Right hindlimb (tissue), 1 donor: ENCODE data around the gene RNF148.

Experiments
- DNase-seq: peaks from one replicate; pipeline ENCODE4 v3.0.0-alpha.2; 2018

Gene RNF148

GRCh38 chr7:122702872-122703510 lies at the start of gene RNF148:
RNF148 (minus strand) TSS chr7:122702922; CDS start chr7:122702750, 172 bp downstream.
- DNase-seq = no peak

- DNase-seq = no peak
Measured at GRCh38 chr7:122750389-122750788, 47.7 kb upstream of the RNF148 start.

- no peak for DNase-seq
Measured at GRCh38 chr7:122748195-122748594, 45.5 kb upstream of the RNF148 start.

GRCh38 chr7:122746948-122747347 lies 44.2 kb upstream of the RNF148 start:
- no peak for DNase-seq

GRCh38 chr7:122743211-122743610 lies 40.5 kb upstream of the RNF148 start:
- DNase-seq = no peak

- no peak for DNase-seq
Measured at GRCh38 chr7:122738947-122739346, 36.2 kb upstream of the RNF148 start.

GRCh38 chr7:122736183-122736582 lies 33.5 kb upstream of the RNF148 start:
- no peak for DNase-seq

- no peak for DNase-seq
Measured at GRCh38 chr7:122727759-122728158, 25.0 kb upstream of the RNF148 start.

GRCh38 chr7:122727354-122727753 lies 24.6 kb upstream of the RNF148 start:
- DNase-seq = no peak

- no peak for DNase-seq
Measured at GRCh38 chr7:122726881-122727280, 24.2 kb upstream of the RNF148 start.

- DNase-seq = no peak
Measured at GRCh38 chr7:122724366-122724765, 21.6 kb upstream of the RNF148 start.

GRCh38 chr7:122719010-122719578 lies 16.4 kb upstream of the RNF148 start:
- no peak for DNase-seq

GRCh38 chr7:122717356-122718089 lies 14.8 kb upstream of the RNF148 start:
- DNase-seq = no peak

- DNase-seq = no peak
Measured at GRCh38 chr7:122715183-122715582, 12.5 kb upstream of the RNF148 start.

GRCh38 chr7:122710916-122711315 lies 8.2 kb upstream of the RNF148 start:
- DNase-seq = no peak

GRCh38 chr7:122709930-122710646 lies 7.4 kb upstream of the RNF148 start:
- DNase-seq = no peak

- no peak for DNase-seq
Measured at GRCh38 chr7:122706836-122707235, 4.1 kb upstream of the RNF148 start.

GRCh38 chr7:122699017-122699416 lies 3.7 kb downstream of the RNF148 start, which contains the start of gene RNF133:
RNF133 (minus strand) TSS chr7:122699117; CDS start chr7:122698918, 199 bp downstream.
- DNase-seq = no peak

GRCh38 chr7:122695816-122696215 lies 6.9 kb downstream of the RNF148 start:
- DNase-seq = no peak

- DNase-seq = no peak
Measured at GRCh38 chr7:122694697-122695096, 8.0 kb downstream of the RNF148 start.

GRCh38 chr7:122692769-122693309 lies 9.9 kb downstream of the RNF148 start:
- DNase-seq = no peak

- no peak for DNase-seq
Measured at GRCh38 chr7:122691569-122692235, 11.0 kb downstream of the RNF148 start.
